T-cell (primary cell): Measurements from ENCODE around the gene TNRC6B. TPM values are rescaled to one million over a fixed set of nuclear protein-coding genes. Genes with fewer than 3 reads are reported as not detected.
"Not testable (repeated sequence)": the region's sequence is repeated elsewhere in the genome, so short reads cannot be mapped to it uniquely, and the experiment has no call there.

Experiments used
- ATAC-seq, 4 experiments: fragments of 200-7000 bp in 3 of 4; fragments of 150-1000 bp in 1 of 4; cut with Tn5 transposase; replicated peaks in 1 of 4; 1 replicate in 3 of 4; 2 replicates in 1 of 4; pipeline ENCODE4 v1.10.0; 2021; ENCODE audit warnings: moderate library complexity in 3 of 4, mild to moderate bottlenecking in 2 of 4, moderate number of reproducible peaks in 1 of 4
- CTCF ChIA-PET, 2 donors: fragments of 300-600 bp; sonication (Branson Sonifier 250); formaldehyde crosslinking; loops; one replicate each; lab custom pipeline; 2022; ENCODE audit warnings: antibody characterized with exemption in 2 of 2; lab: Charles Lee
- POLR2A ChIA-PET, 2 donors: fragments of 300-600 bp; sonication (Branson Sonifier 250); formaldehyde crosslinking; loops; one replicate each; lab custom pipeline; 2022; ENCODE audit warnings: antibody characterized with exemption in 2 of 2; lab: Charles Lee
- DNase-seq, 35 experiments: peaks; one replicate each; pipeline versions ENCODE4 v3.0.0 to v3.0.0-alpha.2; 2013 to 2023
- H3K27ac ChIP-seq: one replicate; pipeline ENCODE4 v1.5.1; 2013; ENCODE audit warnings: low read length
- H3K27me3 ChIP-seq, 2 experiments: replicated peaks in 1 of 2; 1 replicate in 1 of 2; 2 replicates in 1 of 2; pipeline versions ENCODE4 v1.6.1 to v1.7.0; 2013; ENCODE audit warnings: low read length in 1 of 2, mixed read lengths in 1 of 2; ENCODE audit not compliant: control insufficient read depth in 2 of 2, insufficient read depth in 2 of 2; ENCODE audit errors: extremely low read depth in 1 of 2
- H3K36me3 ChIP-seq, 2 donors: 1 replicate in 1 of 2; 2 replicates in 1 of 2; pipeline versions ENCODE4 v1.6.1 to v1.7.0; 2013; ENCODE audit warnings: low read length in 1 of 2; ENCODE audit not compliant: control insufficient read depth in 2 of 2, insufficient read depth in 1 of 2; ENCODE audit errors: extremely low read depth in 1 of 2
- H3K4me1 ChIP-seq, 2 experiments: 1 replicate in 1 of 2; 2 replicates in 1 of 2; pipeline versions ENCODE4 v1.6.1 to v1.7.0; 2013; ENCODE audit warnings: low read length in 2 of 2, mixed read lengths in 1 of 2; ENCODE audit not compliant: insufficient read depth in 2 of 2, control insufficient read depth in 1 of 2; ENCODE audit errors: extremely low read depth in 1 of 2
- H3K4me3 ChIP-seq, 2 donors: 1 replicate in 1 of 2; 2 replicates in 1 of 2; pipeline versions ENCODE4 v1.5.1 to v1.7.0; 2013; ENCODE audit warnings: mild to moderate bottlenecking in 2 of 2, low read length in 1 of 2, moderate library complexity in 1 of 2; ENCODE audit not compliant: control insufficient read depth in 1 of 2; ENCODE audit errors: extremely low read depth in 1 of 2
- H3K9me3 ChIP-seq: 2 replicates; pipeline ENCODE4 v1.7.0; 2013
- H3K27ac Mint-ChIP-seq, 2 donors: one replicate each; pipeline ENCODE4 v1.8.0; 2020 to 2021; ENCODE audit warnings: mild to moderate bottlenecking in 2 of 2, mixed read lengths in 2 of 2
- H3K27me3 Mint-ChIP-seq, 2 donors: one replicate each; pipeline ENCODE4 v1.8.0; 2021 to 2022; ENCODE audit warnings: mixed read lengths in 2 of 2
- H3K36me3 Mint-ChIP-seq: one replicate; pipeline ENCODE4 v1.8.0; 2021; ENCODE audit warnings: mixed read lengths
- H3K4me1 Mint-ChIP-seq, 3 donors: one replicate each; pipeline ENCODE4 v1.8.0; 2020 to 2022; ENCODE audit warnings: mixed read lengths in 3 of 3, mild to moderate bottlenecking in 1 of 3
- H3K4me3 Mint-ChIP-seq, 3 donors: one replicate each; pipeline ENCODE4 v1.8.0; 2020 to 2022; ENCODE audit warnings: mild to moderate bottlenecking in 3 of 3, mixed read lengths in 3 of 3, moderate library complexity in 3 of 3
- H3K9me3 Mint-ChIP-seq, 3 donors: one replicate each; pipeline ENCODE4 v1.8.0; 2020 to 2022; ENCODE audit warnings: mixed read lengths in 3 of 3
- WGBS: methylation state at CpG from one replicate; pipeline ENCODE4 v1.1.5; 2013; ENCODE audit warnings: missing lambda C conversion rate; ENCODE audit not compliant: insufficient coverage; 5-methylcytosine and 5-hydroxymethylcytosine counted together
- total RNA-seq, 35 experiments: library from RNA in 6 of 35; stranded (reverse) in 6 of 35; fragments of 120-200 nt in 1 of 35; gene quantifications; one replicate each; pipeline versions ENCODE4 v1.2.1 to v1.2.4 and lab custom pipeline; 2013 to 2026

Gene TNRC6B
- total RNA-seq, 5 donors from 2014 or later (not counting 1 experiment from before 2014, with no cell fraction given), result 122 to 173 (median 143) TPM

- H3K27me3 Mint-ChIP-seq, result no peaks in the 10 kb centered on the region
- Histone ChIP-seq H3K9me3 (no peaks in the 10 kb centered on the region), H3K36me3 (peaks cover 0 to 4% of the 10 kb centered on the region in 2 donors), H3K4me3 (no peak overlapping the region), H3K4me1 (peaks cover 49 to 80% of the 10 kb centered on the region in 2 experiments), H3K27me3 (no peaks in the 10 kb centered on the region), H3K27ac (no peak overlapping the region)
- H3K4me1 Mint-ChIP-seq, result peaks cover 83 to 88% (median 84%) of the 10 kb centered on the region in 3 donors
- no peaks in the 10 kb centered on the region for H3K9me3 Mint-ChIP-seq
- no peak for DNase-seq
- WGBS, result 72% methylated on average over 4 of the region's 8 CpGs
- no peaks in the 10 kb centered on the region for H3K36me3 Mint-ChIP-seq
- ChIA-PET POLR2A (interaction anchor here (0.5 to 1.0 kb wide), 7 partner anchors 24 to 142 kb away, joined by 3 to 8 read pairs (median 3); no protein-coding TSS in a partner anchor), CTCF (interaction anchor here (0.6 to 1.5 kb wide), 3 partner anchors 27 to 128 kb away, joined by 4 to 6 read pairs (median 4); no protein-coding TSS in a partner anchor)
- peak overlapping the region; percentile 7 to 35 for H3K27ac Mint-ChIP-seq
- peak overlapping the region in 1 of 3 donors; percentile 73 for H3K4me3 Mint-ChIP-seq
- no peak for ATAC-seq
These were observed 42.8 kb downstream of the TNRC6B start for GRCh38 chr22:40220316-40221054.

- DNase-seq (no peak), ATAC-seq (no peak)
- Mint-ChIP-seq H3K4me1 (peaks cover 82 to 86% (median 83%) of the 10 kb centered on the region in 3 donors), H3K27me3 (no peaks in the 10 kb centered on the region), H3K36me3 (no peaks in the 10 kb centered on the region), H3K9me3 (no peaks in the 10 kb centered on the region), H3K4me3 (no peak overlapping the region), H3K27ac (no peak overlapping the region)
- H3K4me3 ChIP-seq, result no peak overlapping the region
- no peaks in the 10 kb centered on the region for H3K9me3 ChIP-seq
- no CpG with 5 or more reads among the region's 5 CpGs for WGBS
- ChIA-PET POLR2A (interaction anchor here (0.5 to 0.7 kb wide), 4 partner anchors 25 to 142 kb away, joined by 3 to 4 read pairs (median 3); no protein-coding TSS in a partner anchor), CTCF (interaction anchor here in 1 of 2 donors (1.5 kb wide), 1 partner anchor 127 kb away, joined by 6 read pairs; no protein-coding TSS in a partner anchor)
- H3K4me1 ChIP-seq, result peaks cover 43 to 74% of the 10 kb centered on the region in 2 experiments
- H3K27me3 ChIP-seq, result no peaks in the 10 kb centered on the region
- no peak overlapping the region for H3K27ac ChIP-seq
- peaks cover 0 to 4% of the 10 kb centered on the region in 2 donors for H3K36me3 ChIP-seq
These were observed 43.3 kb downstream of the TNRC6B start for GRCh38 chr22:40221055-40221414.

GRCh38 chr22:40222979-40223378 is 45.3 kb downstream of the TNRC6B start:
- DNase-seq, H3K9me3 Mint-ChIP-seq: not testable (repeated sequence)
- POLR2A ChIA-PET, result interaction anchor here in 1 of 2 donors (0.8 kb wide), 1 partner anchor 257 kb away, joined by 5 read pairs; no protein-coding TSS in a partner anchor

GRCh38 chr22:40224702-40225101 is 47.0 kb downstream of the TNRC6B start:
- Histone ChIP-seq H3K4me3 (no peak overlapping the region), H3K27ac (no peak overlapping the region), H3K36me3 (peaks cover 0 to 7% of the 10 kb centered on the region in 2 donors), H3K4me1 (peaks cover 12 to 42% of the 10 kb centered on the region in 2 experiments), H3K27me3 (no peaks in the 10 kb centered on the region), H3K9me3 (no peaks in the 10 kb centered on the region)
- WGBS, result no CpG with 5 or more reads among the region's 6 CpGs
- ChIA-PET CTCF (interaction anchor here in 1 of 2 donors (0.6 to 1.3 kb wide), 2 partner anchors 10 to 215 kb away, joined by 4 read pairs; no protein-coding TSS in a partner anchor), POLR2A (no interaction called here)
- H3K36me3 Mint-ChIP-seq, result peaks cover 6% of the 10 kb centered on the region
- DNase-seq (peak in 25 of 35 experiments; percentile 13 to 66 (median 34)), ATAC-seq (peak; percentile 84 to 97 (median 93))
- no peaks in the 10 kb centered on the region for H3K27me3 Mint-ChIP-seq
- H3K4me3 Mint-ChIP-seq, result peak overlapping the region; percentile 26 to 52 (median 49)
- H3K27ac Mint-ChIP-seq, result peak overlapping the region; percentile 44 to 69
- H3K4me1 Mint-ChIP-seq, result peaks cover 64 to 72% (median 68%) of the 10 kb centered on the region in 3 donors
- no peaks in the 10 kb centered on the region for H3K9me3 Mint-ChIP-seq

More at GRCh38 chr22:40222979-40223378, 45.3 kb downstream of the TNRC6B start:
- H3K4me3 ChIP-seq, H3K27ac Mint-ChIP-seq, ATAC-seq, H3K36me3 Mint-ChIP-seq, H3K4me3 Mint-ChIP-seq, H3K9me3 ChIP-seq, H3K27me3 Mint-ChIP-seq, H3K27me3 ChIP-seq, CTCF ChIA-PET, H3K36me3 ChIP-seq, H3K27ac ChIP-seq: not testable (repeated sequence)
- WGBS, result 95% methylated on average over 4 of the region's 8 CpGs
- H3K4me1 ChIP-seq, result peaks cover 27 to 58% of the 10 kb centered on the region in 2 experiments
- peaks cover 75 to 77% (median 76%) of the 10 kb centered on the region in 3 donors for H3K4me1 Mint-ChIP-seq

- H3K27me3 ChIP-seq, result no peaks in the 10 kb centered on the region
- DNase-seq (no peak), ATAC-seq (no peak)
- Mint-ChIP-seq H3K27ac (peak overlapping the region; percentile 22 to 41), H3K36me3 (peaks cover 9% of the 10 kb centered on the region), H3K27me3 (no peaks in the 10 kb centered on the region), H3K9me3 (no peaks in the 10 kb centered on the region), H3K4me3 (no peak overlapping the region), H3K4me1 (peaks cover 50 to 61% (median 58%) of the 10 kb centered on the region in 3 donors)
- H3K9me3 ChIP-seq, result no peaks in the 10 kb centered on the region
- ChIA-PET POLR2A (interaction anchor here in 1 of 2 donors (0.6 kb wide), 1 partner anchor 167 kb away, joined by 4 read pairs; no protein-coding TSS in a partner anchor), CTCF (interaction anchor here in 1 of 2 donors (0.6 kb wide), 1 partner anchor 445 kb away, joined by 3 read pairs; no protein-coding TSS in a partner anchor)
- H3K4me3 ChIP-seq, result no peak overlapping the region
- H3K36me3 ChIP-seq, result peaks cover 0 to 12% of the 10 kb centered on the region in 2 donors
- H3K4me1 ChIP-seq, result peaks cover 9 to 28% of the 10 kb centered on the region in 2 experiments
- H3K27ac ChIP-seq, result no peak overlapping the region
These were observed 48.9 kb downstream of the TNRC6B start for GRCh38 chr22:40226620-40227019.

- no peaks in the 10 kb centered on the region for H3K9me3 Mint-ChIP-seq
- peaks cover 45 to 61% (median 58%) of the 10 kb centered on the region in 3 donors for H3K4me1 Mint-ChIP-seq
- no peaks in the 10 kb centered on the region for H3K27me3 Mint-ChIP-seq
- H3K4me3 ChIP-seq, result no peak overlapping the region
- peak overlapping the region in 1 of 2 donors; percentile 31 for H3K27ac Mint-ChIP-seq
- no peak overlapping the region for H3K27ac ChIP-seq
- CTCF ChIA-PET, result interaction anchor here in 1 of 2 donors (0.6 kb wide), 1 partner anchor 51 kb away, joined by 3 read pairs; no protein-coding TSS in a partner anchor
- WGBS, result 96% methylated on average over 5 of the region's 6 CpGs
- no peaks in the 10 kb centered on the region for H3K27me3 ChIP-seq
- H3K36me3 Mint-ChIP-seq, result peaks cover 26% of the 10 kb centered on the region
- H3K9me3 ChIP-seq, result no peaks in the 10 kb centered on the region
- H3K4me3 Mint-ChIP-seq, result no peak overlapping the region
- ATAC-seq (no peak), DNase-seq (no peak)
- H3K36me3 ChIP-seq, result peaks cover 0 to 35% of the 10 kb centered on the region in 2 donors
- no peaks in the 10 kb centered on the region for H3K4me1 ChIP-seq
- POLR2A ChIA-PET, result no interaction called here
These were observed 54.0 kb downstream of the TNRC6B start for GRCh38 chr22:40231618-40232313.
